ENCODE measurements around the gene RPS21. TPM values are rescaled to one million over a fixed set of nuclear protein-coding genes. Genes with fewer than 3 reads are reported as not detected.

The RPS21 gene
- total and polyA plus RNA-seq, 2 of the 13 experiments (the other 11 are each of a cell fraction or from before 2014, with no cell fraction given): 2,647 to 11,063 TPM

GRCh38 chr20:62430311-62430853 is 43.5 kb downstream of the RPS21 start (continued):
- TF ChIP-seq TRIM22 (IDR thresholded peaks at IDR 0.05): no peak
- peak; percentile 94 for TF ChIP-seq TBX2 (CRISPR knock-in tag; IDR thresholded peaks at IDR 0.05; ENCODE audit: borderline replicate concordance)
- TF ChIP-seq ZNF160 (CRISPR knock-in tag; IDR thresholded peaks at IDR 0.05): no peak
- TF ChIP-seq RBFOX2 (IDR thresholded peaks at IDR 0.05; ENCODE audit: low read depth, low read length): no peak
- TF ChIP-seq ZMYM3 (CRISPR knock-in tag; IDR thresholded peaks at IDR 0.05): no peak
- TF ChIP-seq STAT5B (CRISPR knock-in tag; IDR thresholded peaks at IDR 0.05): no peak
- no peak for TF ChIP-seq BRCA1 (CRISPR knock-in tag; IDR thresholded peaks at IDR 0.05)
- TF ChIP-seq SPEN (CRISPR knock-in tag; IDR thresholded peaks at IDR 0.05; ENCODE audit: low read depth): 0 out of 2 replicates have a peak, but pooled peaks have one; percentile 7
- TF ChIP-seq RAD51 (IDR thresholded peaks at IDR 0.05; ENCODE audit: borderline replicate concordance): no peak
- TF ChIP-seq ZNF749 (CRISPR knock-in tag; IDR thresholded peaks at IDR 0.05; ENCODE audit: borderline replicate concordance): 0 out of 2 replicates have a peak, but pooled peaks have one; percentile 29
- no peak for TF ChIP-seq MAFF (IDR thresholded peaks at IDR 0.05; ENCODE audit: low read depth, low read length)
- no peak for TF ChIP-seq SIN3A (IDR thresholded peaks at IDR 0.05; ENCODE audit: borderline replicate concordance, low read depth, low read length)
- TF ChIP-seq KLF6 (CRISPR knock-in tag; IDR thresholded peaks at IDR 0.05): no peak
- TF ChIP-seq ZNF354B (CRISPR knock-in tag; IDR thresholded peaks at IDR 0.05): no peak
- TF ChIP-seq SKI (IDR thresholded peaks at IDR 0.05; ENCODE audit: partially characterized antibody): no peak
- no peak for TF ChIP-seq BATF2 (CRISPR knock-in tag; IDR thresholded peaks at IDR 0.05)
- no peak for TF ChIP-seq ZBTB21 (CRISPR knock-in tag; IDR thresholded peaks at IDR 0.05)
- TF ChIP-seq FOXP1 (IDR thresholded peaks at IDR 0.05): no peak
- no peak for TF ChIP-seq FOXP1 (CRISPR knock-in tag; IDR thresholded peaks at IDR 0.05)
- no peak for TF ChIP-seq AHR (CRISPR knock-in tag; IDR thresholded peaks at IDR 0.05)
- TF ChIP-seq FOXK2 (IDR thresholded peaks at IDR 0.05): no peak
- TF ChIP-seq, protein P1, sequence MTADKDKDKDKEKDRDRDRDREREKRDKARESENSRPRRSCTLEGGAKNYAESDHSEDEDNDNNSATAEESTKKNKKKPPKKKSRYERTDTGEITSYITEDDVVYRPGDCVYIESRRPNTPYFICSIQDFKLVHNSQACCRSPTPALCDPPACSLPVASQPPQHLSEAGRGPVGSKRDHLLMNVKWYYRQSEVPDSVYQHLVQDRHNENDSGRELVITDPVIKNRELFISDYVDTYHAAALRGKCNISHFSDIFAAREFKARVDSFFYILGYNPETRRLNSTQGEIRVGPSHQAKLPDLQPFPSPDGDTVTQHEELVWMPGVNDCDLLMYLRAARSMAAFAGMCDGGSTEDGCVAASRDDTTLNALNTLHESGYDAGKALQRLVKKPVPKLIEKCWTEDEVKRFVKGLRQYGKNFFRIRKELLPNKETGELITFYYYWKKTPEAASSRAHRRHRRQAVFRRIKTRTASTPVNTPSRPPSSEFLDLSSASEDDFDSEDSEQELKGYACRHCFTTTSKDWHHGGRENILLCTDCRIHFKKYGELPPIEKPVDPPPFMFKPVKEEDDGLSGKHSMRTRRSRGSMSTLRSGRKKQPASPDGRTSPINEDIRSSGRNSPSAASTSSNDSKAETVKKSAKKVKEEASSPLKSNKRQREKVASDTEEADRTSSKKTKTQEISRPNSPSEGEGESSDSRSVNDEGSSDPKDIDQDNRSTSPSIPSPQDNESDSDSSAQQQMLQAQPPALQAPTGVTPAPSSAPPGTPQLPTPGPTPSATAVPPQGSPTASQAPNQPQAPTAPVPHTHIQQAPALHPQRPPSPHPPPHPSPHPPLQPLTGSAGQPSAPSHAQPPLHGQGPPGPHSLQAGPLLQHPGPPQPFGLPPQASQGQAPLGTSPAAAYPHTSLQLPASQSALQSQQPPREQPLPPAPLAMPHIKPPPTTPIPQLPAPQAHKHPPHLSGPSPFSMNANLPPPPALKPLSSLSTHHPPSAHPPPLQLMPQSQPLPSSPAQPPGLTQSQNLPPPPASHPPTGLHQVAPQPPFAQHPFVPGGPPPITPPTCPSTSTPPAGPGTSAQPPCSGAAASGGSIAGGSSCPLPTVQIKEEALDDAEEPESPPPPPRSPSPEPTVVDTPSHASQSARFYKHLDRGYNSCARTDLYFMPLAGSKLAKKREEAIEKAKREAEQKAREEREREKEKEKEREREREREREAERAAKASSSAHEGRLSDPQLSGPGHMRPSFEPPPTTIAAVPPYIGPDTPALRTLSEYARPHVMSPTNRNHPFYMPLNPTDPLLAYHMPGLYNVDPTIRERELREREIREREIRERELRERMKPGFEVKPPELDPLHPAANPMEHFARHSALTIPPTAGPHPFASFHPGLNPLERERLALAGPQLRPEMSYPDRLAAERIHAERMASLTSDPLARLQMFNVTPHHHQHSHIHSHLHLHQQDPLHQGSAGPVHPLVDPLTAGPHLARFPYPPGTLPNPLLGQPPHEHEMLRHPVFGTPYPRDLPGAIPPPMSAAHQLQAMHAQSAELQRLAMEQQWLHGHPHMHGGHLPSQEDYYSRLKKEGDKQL (CRISPR knock-in tag; IDR thresholded peaks at IDR 0.05; ENCODE audit: low read depth): peak; percentile 35; the same call in 1 of the 2 replicates
- no peak for TF ChIP-seq ZNF33B (CRISPR knock-in tag; IDR thresholded peaks at IDR 0.05)
- no peak for TF ChIP-seq LBX2 (CRISPR knock-in tag; IDR thresholded peaks at IDR 0.05; ENCODE audit: borderline replicate concordance)
- no peak for TF ChIP-seq ZNF747 (CRISPR knock-in tag; IDR thresholded peaks at IDR 0.05; ENCODE audit: borderline replicate concordance)
- no peak for TF ChIP-seq ZFP36 (IDR thresholded peaks at IDR 0.05; ENCODE audit: borderline replicate concordance, low read depth, low read length, partially characterized antibody)

Measured in HepG2 (cell line).